ENCODE measurements around the gene HMG20B. TPM values are rescaled to one million over a fixed set of nuclear protein-coding genes. Genes with fewer than 3 reads are reported as not detected.

Gene HMG20B
- total RNA-seq, 1 donor from 2014 or later: 149 TPM

DNA sequence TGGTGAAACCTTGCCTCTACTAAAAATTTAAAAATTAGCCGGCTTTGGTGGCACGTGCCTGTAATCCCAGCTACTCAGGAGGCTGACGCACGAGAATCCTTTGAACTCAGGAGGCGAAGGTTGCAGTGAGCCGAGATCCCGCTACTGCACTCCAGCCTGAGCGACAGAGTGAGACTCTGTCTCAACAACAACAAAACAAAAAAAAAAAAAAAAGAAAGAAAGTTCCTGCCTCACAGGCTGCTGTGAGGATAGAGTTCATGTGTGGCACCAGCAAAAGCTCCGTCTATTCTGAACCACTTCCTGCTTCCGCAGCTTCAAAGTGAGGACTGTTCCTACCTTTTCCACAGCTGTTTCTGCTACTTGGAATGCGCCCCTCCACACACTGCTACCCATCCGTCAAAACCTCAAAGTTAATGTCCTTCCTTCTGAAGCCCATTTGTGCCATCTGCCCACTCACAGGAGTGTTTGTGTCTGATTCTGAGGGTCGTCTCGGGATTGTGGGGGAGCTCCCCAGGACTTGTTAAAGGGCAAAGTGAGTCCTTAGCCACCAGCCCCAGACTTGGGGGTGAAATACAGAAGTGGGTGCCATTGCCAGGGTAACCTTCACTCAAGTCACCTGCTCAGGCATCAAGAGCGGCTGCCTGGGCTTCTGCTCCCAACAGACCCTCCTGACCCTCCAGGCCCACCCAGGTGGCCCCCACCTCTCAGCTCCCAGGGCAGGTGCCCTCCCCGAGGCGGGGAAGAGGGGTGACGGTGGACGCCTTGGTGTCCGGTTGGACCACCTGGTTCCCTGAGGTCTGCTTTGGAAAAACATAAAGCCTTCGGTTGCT lies 18.3 kb upstream of the HMG20B start:
- no peak for DNase-seq (ENCODE audit: low spot score in 2 of 2)
- Histone ChIP-seq H3K4me1 (peaks cover 8 to 23% of the 10 kb centered on the region in 2 donors), H3K27ac (peak overlapping the region in 1 of 2 donors; percentile 42), H3K27me3 (no peaks in the 10 kb centered on the region), H3K9me3 (no peaks in the 10 kb centered on the region), H3K4me3 (no peak overlapping the region), H3K36me3 (peaks cover 0 to 6% of the 10 kb centered on the region in 2 donors)
- intact Hi-C loops (cut with DNase I): loop anchor here (5.0 kb wide), 2 partner anchors 47 to 53 kb away; partner anchors contain the start of genes FZR1 and TBXA2R
- TF ChIP-seq, protein P1, sequence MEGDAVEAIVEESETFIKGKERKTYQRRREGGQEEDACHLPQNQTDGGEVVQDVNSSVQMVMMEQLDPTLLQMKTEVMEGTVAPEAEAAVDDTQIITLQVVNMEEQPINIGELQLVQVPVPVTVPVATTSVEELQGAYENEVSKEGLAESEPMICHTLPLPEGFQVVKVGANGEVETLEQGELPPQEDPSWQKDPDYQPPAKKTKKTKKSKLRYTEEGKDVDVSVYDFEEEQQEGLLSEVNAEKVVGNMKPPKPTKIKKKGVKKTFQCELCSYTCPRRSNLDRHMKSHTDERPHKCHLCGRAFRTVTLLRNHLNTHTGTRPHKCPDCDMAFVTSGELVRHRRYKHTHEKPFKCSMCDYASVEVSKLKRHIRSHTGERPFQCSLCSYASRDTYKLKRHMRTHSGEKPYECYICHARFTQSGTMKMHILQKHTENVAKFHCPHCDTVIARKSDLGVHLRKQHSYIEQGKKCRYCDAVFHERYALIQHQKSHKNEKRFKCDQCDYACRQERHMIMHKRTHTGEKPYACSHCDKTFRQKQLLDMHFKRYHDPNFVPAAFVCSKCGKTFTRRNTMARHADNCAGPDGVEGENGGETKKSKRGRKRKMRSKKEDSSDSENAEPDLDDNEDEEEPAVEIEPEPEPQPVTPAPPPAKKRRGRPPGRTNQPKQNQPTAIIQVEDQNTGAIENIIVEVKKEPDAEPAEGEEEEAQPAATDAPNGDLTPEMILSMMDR (IDR thresholded peaks at IDR 0.05): no peak

DNA sequence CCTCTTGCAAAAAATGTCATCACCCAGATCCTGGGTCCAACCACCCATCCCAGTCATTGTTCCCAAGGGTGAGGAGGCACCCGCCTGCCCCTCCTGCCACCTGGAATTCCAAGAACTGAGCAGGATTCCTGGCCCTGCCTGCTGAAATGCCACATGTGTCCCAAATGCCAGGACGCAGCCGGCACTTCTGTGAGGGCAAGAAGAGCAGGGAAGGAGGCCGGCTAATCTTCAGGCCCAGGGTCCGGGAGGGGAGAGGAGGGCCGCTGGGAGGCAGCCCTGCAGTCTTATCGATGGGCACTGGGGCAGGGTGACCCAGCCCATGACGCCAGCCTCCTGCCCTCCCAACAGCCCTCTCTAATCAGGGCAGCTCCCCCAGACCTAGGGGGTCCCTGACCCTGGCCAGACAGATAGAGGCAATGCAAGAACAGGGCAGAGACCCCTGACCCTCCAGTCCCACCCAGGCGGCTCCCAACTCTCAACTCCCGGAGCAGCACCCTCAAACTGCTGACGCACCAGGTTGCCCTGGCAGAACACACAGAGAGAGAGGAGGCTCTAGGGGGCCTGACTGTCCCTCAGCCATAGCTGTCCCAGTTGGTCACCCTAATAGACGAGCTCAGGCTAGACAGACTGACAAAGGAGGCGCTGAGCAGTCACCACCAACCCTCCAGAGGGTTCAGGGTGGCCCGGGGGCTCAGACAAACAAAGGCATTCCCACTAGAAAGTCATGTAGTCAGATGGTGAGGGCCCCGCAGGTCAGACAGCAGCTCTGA lies 16.9 kb upstream of the HMG20B start:
- H3K27me3 ChIP-seq: no peaks in the 10 kb centered on the region
- H3K27ac ChIP-seq: peak overlapping the region in 1 of 2 donors; percentile 60
- DNase-seq (ENCODE audit: low spot score in 2 of 2): no peak
- intact Hi-C loops (cut with DNase I): loop anchor here (5.0 kb wide), 2 partner anchors 49 to 51 kb away; partner anchors contain the start of genes FZR1 and TBXA2R
- peaks cover 8 to 23% of the 10 kb centered on the region in 2 donors for H3K4me1 ChIP-seq
- peak overlapping the region; percentile 63 to 90 for H3K4me3 ChIP-seq
- H3K9me3 ChIP-seq: no peaks in the 10 kb centered on the region
- TF ChIP-seq, protein P1 (IDR thresholded peaks at IDR 0.05): no peak
- no peaks in the 10 kb centered on the region for H3K36me3 ChIP-seq

DNA sequence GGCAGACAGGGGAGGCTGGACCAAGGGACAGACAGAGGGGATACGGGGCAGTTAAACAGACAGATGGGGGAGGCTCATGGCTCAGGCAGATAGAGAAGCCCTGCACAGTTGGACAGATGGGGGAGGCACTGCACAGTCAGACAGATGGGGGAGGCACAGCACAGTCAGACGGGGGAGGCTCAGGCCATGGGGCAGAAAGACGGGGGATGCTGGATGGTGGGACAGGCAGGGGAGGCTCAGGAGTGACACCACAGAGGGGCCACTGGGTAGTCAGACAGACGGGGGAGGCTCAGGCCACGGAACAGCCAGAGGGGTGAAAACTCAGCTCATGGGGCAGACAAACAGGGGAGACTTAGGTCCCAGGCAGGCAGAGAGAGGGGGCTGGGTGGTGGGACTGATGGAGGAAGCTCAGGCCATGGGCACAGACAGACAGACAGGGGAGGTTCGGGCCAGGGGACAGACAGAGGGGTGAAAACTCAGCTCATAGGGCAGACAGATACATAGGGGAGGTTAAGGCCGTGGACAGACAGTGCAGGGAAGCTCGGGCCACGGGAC lies 16.2 kb upstream of the HMG20B start:
- Histone ChIP-seq H3K4me1 (peaks cover 8 to 23% of the 10 kb centered on the region in 2 donors), H3K4me3 (peak overlapping the region; percentile 63 to 90), H3K36me3 (no peaks in the 10 kb centered on the region), H3K27ac (peak overlapping the region in 1 of 2 donors; percentile 60), H3K9me3 (no peaks in the 10 kb centered on the region), H3K27me3 (no peaks in the 10 kb centered on the region)
- TF ChIP-seq, protein P1 (IDR thresholded peaks at IDR 0.05): no peak
- no peak for DNase-seq (ENCODE audit: low spot score in 2 of 2)
- intact Hi-C loops (cut with DNase I): loop anchor here (5.0 kb wide), 2 partner anchors 49 to 51 kb away; partner anchors contain the start of genes FZR1 and TBXA2R

DNA sequence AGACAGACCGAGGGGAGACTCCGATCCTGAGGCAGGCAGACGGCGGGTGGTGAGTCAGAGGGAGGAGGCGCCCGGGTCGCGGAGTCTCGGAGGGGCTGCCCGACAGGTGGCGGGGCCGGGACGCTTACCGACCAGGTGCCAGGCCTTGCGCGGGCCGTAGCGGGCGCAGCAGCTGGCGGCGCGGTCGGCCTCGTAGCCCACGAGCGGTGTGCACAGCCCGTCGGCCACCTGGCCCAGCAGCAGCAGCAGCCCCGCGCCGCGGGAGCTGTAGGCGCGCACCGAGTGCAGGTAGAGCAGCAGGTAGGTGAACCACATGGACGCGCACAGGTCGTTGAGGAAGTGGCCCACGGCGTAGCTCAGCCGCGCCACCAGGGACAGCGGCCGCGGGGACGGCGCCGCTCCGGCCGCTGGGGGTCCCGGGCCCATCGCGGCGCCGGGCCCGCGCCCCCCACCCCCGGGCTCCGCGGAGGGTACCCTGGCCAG lies 15.7 kb upstream of the HMG20B start:
- no peak for DNase-seq (ENCODE audit: low spot score in 2 of 2)
- intact Hi-C loops (cut with DNase I): loop anchor here (1.0 to 5.0 kb wide), 3 partner anchors 15 to 50 kb away; partner anchors contain the start of genes FZR1, HMG20B and TBXA2R
- Histone ChIP-seq H3K9me3 (no peaks in the 10 kb centered on the region), H3K36me3 (no peaks in the 10 kb centered on the region), H3K4me1 (peaks cover 8 to 23% of the 10 kb centered on the region in 2 donors), H3K4me3 (peak overlapping the region; percentile 63 to 90), H3K27me3 (no peaks in the 10 kb centered on the region), H3K27ac (peak overlapping the region in 1 of 2 donors; percentile 60)
- TF ChIP-seq, protein P1 (IDR thresholded peaks at IDR 0.05): peak in 1 of 3 experiments; percentile 43
